ENCODE data around the gene SOWAHC. TPM values are rescaled to one million over a fixed set of nuclear protein-coding genes. Genes with fewer than 3 reads are reported as not detected.
"Not testable (repeated sequence)": the region's sequence is repeated elsewhere in the genome, so short reads cannot be mapped to it uniquely, and the experiment has no call there.

The SOWAHC gene
- total RNA-seq, 1 donor from 2014 or later: 9.4 TPM

DNA sequence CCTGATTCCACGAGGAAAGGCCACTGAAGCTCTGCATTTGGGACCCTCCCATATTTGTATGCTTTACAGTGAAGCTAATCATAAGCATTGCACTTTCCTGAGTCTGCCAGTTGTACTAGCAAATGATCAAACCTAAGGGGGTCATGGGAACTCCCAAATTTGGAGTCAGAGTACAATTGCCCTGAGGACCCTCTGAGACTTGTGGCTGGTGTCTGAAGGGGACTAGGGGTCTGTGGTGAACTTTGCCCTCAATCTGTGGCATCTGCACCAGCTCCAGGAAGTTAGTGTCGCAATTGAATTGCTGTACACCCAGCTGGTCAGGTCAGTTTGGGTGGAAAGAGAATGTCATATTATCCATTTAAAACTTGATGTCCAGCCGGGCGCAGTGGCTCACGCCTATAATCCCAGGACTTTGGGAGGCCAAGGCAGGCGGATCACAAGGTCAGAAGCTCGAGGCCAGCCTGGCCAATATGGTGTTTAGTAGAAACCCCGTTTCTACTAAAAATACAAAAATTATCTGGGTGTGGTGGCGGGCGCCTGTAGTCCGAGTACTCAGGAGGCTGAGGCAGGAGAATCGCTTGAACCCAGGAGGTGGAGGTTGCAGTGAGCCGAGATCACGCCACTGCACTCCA, 18.1 kb downstream of the SOWAHC start:
- H3K4me3 ChIP-seq (ENCODE audit: low read length in 3 of 3): no peak overlapping the region
- no peaks in the 10 kb centered on the region for H3K27me3 ChIP-seq (ENCODE audit: control insufficient read depth in 3 of 3, insufficient read depth in 3 of 3, low read length in 3 of 3)
- no peak overlapping the region for H3K27ac ChIP-seq (ENCODE audit: low read depth, low read length)
- no peaks in the 10 kb centered on the region for H3K4me1 ChIP-seq (ENCODE audit: control insufficient read depth in 3 of 3, insufficient read depth in 3 of 3, low read length in 3 of 3)
- H3K9me3 ChIP-seq (ENCODE audit: control insufficient read depth in 3 of 3, low read length in 3 of 3): no peaks in the 10 kb centered on the region
- H3K9ac ChIP-seq (ENCODE audit: low read depth in 1 of 3, low read length in 3 of 3): no peak overlapping the region
- H3K36me3 ChIP-seq (ENCODE audit: control insufficient read depth in 3 of 3, insufficient read depth in 3 of 3, low read length in 3 of 3): no peaks in the 10 kb centered on the region

DNA sequence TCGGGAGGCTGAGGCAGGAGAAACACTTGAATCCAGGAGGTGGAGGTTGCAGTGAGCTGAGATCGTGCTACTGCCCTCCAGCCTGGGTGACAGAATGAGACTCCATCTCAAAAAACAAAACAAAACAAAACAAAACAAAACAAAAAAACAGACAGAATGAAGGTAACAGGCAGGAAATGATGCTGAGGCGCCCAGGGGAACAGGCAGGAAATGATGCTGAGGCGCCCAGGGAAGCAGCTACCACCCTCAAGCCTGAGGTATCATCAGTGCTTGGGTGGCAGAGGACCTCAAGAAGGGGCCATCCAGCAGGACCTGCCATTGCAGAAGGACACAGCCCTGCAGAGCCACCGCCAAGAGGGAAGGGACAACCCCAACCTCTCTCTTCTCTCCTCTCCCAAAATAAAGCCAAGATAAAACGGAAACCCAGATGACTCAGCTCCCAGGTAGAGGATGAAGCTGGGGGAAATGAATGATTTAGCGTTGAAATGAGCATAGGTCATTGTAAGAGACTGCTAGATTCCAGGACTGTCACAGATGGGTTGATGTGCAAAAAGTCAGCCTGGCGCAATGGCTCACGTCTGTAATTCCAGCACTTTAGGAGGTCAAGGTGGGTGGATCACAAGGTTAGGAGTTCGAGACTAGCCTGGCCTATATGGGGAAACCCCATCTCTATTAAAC, 19.3 kb downstream of the SOWAHC start:
- no peak overlapping the region for H3K27ac ChIP-seq (ENCODE audit: low read depth, low read length)
- no peaks in the 10 kb centered on the region for H3K27me3 ChIP-seq (ENCODE audit: control insufficient read depth in 3 of 3, insufficient read depth in 3 of 3, low read length in 3 of 3)
- H3K9me3 ChIP-seq (ENCODE audit: control insufficient read depth in 3 of 3, low read length in 3 of 3): no peaks in the 10 kb centered on the region
- H3K4me1 ChIP-seq (ENCODE audit: control insufficient read depth in 3 of 3, insufficient read depth in 3 of 3, low read length in 3 of 3): no peaks in the 10 kb centered on the region
- H3K4me3 ChIP-seq (ENCODE audit: low read length in 3 of 3): no peak overlapping the region
- no peaks in the 10 kb centered on the region for H3K36me3 ChIP-seq (ENCODE audit: control insufficient read depth in 3 of 3, insufficient read depth in 3 of 3, low read length in 3 of 3)
- H3K9ac ChIP-seq (ENCODE audit: low read depth in 1 of 3, low read length in 3 of 3): no peak overlapping the region

DNA sequence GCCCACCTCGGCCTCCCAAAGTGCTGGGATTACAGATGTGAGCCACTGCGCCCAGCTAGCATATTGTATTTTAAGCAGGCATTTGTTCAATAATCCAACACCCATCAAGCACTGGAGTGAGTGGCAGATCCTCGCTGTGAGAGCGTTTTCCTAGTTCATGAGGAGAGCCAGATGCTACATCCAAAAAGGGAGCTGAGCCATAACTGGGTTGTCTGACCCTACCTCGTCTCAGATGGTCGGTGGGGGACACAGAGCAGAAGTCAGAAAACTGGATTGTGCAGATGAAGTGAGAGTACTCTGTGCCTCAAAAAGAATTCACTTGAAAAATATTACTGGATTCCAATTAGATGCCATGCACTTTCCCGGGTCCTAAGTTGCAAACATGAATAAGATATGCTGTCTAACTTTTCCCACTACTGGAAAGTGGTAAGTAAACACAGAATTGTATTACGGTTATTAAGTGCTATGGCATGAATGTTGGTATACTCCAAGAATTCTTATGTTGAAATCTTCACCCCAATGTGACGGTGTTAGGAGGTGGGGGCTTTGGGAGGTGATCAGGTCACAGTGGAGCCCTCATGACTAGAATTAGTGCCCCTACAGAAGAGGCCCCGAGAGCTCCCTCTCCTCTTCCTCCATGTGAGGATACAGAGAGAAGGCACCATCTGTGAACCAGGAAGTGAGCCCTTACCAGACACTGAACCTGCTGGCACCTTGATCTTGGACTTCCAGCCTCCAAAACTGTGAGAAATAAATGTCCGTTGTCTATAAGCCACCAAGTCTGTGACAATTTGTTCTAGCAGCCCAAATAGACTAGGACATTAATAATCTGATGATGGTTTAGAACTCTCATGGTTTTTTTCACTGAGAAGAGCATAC, 21.5 kb downstream of the SOWAHC start:
- H3K4me3 ChIP-seq (ENCODE audit: low read length in 3 of 3): no peak overlapping the region
- H3K9me3 ChIP-seq (ENCODE audit: control insufficient read depth in 3 of 3, low read length in 3 of 3): no peaks in the 10 kb centered on the region
- no peaks in the 10 kb centered on the region for H3K27me3 ChIP-seq (ENCODE audit: control insufficient read depth in 3 of 3, insufficient read depth in 3 of 3, low read length in 3 of 3)
- H3K27ac ChIP-seq (ENCODE audit: low read depth, low read length): no peak overlapping the region
- H3K4me1 ChIP-seq (ENCODE audit: control insufficient read depth in 3 of 3, insufficient read depth in 3 of 3, low read length in 3 of 3): no peaks in the 10 kb centered on the region
- no peak overlapping the region for H3K9ac ChIP-seq (ENCODE audit: low read depth in 1 of 3, low read length in 3 of 3)
- no peaks in the 10 kb centered on the region for H3K36me3 ChIP-seq (ENCODE audit: control insufficient read depth in 3 of 3, insufficient read depth in 3 of 3, low read length in 3 of 3)

DNA sequence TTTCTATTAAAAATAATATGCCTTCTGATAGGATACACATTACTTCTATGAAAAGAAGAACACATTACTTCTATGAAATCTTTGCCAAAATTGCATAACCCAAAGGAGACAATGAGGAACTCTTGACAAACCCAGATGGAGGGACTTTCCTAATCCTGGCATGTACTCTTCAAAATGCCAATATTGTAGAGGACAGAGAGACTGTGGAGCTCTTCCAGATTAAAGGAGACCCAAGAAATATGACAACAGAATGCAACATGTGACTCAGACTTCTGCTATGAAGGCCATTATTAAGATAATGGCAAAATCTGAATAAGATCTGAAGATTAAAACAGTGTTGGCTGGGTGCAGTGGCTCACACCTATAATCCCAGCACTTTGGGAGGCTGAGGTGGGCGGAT, 22.2 kb downstream of the SOWAHC start:
- no peaks in the 10 kb centered on the region for H3K27me3 ChIP-seq (ENCODE audit: control insufficient read depth in 3 of 3, insufficient read depth in 3 of 3, low read length in 3 of 3)
- no peak overlapping the region for H3K9ac ChIP-seq (ENCODE audit: low read depth in 1 of 3, low read length in 3 of 3)
- H3K36me3 ChIP-seq (ENCODE audit: control insufficient read depth in 3 of 3, insufficient read depth in 3 of 3, low read length in 3 of 3): no peaks in the 10 kb centered on the region
- H3K27ac ChIP-seq (ENCODE audit: low read depth, low read length): no peak overlapping the region
- H3K4me1 ChIP-seq (ENCODE audit: control insufficient read depth in 3 of 3, insufficient read depth in 3 of 3, low read length in 3 of 3): no peaks in the 10 kb centered on the region
- no peak overlapping the region for H3K4me3 ChIP-seq (ENCODE audit: low read length in 3 of 3)
- H3K9me3 ChIP-seq (ENCODE audit: control insufficient read depth in 3 of 3, low read length in 3 of 3): no peaks in the 10 kb centered on the region

DNA sequence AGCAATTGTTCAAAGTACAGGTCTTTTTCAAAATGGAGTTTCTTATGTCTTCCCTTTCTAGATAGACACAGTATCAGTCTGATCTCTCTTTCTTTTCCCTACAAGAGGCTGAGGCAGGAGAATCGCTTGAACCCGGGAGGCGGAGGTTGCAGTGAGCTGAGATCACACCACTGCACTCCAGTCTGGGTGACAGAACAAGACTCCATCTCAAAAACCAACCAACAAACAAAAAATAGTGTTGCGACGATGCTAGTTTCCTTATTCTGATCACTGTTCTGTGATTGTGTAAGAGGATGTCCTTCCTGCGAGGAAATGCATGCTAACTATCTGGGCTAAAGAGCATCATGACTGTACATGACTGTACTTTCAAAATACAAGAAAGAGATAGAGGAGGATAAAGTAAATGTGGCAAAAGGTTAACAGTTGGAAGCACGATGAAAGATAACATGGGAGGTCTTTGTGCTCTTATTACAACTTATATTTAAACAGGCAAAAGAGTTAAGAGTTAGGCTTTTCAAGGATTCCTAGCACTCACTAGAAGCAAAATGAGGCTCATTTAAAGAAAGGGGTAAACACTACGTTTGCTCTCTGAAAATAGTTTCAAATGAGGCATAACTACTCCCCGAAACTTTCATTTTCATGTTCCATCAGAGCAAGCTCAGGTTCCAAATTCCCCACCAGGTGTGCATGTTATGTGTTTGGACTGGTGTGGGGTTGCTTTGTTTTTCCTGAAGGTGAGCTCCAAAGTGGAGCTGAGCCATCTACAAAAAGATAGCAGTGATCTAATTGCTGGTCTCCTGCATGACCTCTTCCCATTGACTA, 23.8 kb downstream of the SOWAHC start:
- Histone ChIP-seq H3K4me3 (ENCODE audit: low read length in 3 of 3) (no peak overlapping the region), H3K9me3 (ENCODE audit: control insufficient read depth in 3 of 3, low read length in 3 of 3) (no peaks in the 10 kb centered on the region), H3K4me1 (ENCODE audit: control insufficient read depth in 3 of 3, insufficient read depth in 3 of 3, low read length in 3 of 3) (no peaks in the 10 kb centered on the region), H3K27ac (ENCODE audit: low read depth, low read length) (no peak overlapping the region), H3K9ac (ENCODE audit: low read depth in 1 of 3, low read length in 3 of 3) (no peak overlapping the region), H3K36me3 (ENCODE audit: control insufficient read depth in 3 of 3, insufficient read depth in 3 of 3, low read length in 3 of 3) (no peaks in the 10 kb centered on the region), H3K27me3 (ENCODE audit: control insufficient read depth in 3 of 3, insufficient read depth in 3 of 3, low read length in 3 of 3) (no peaks in the 10 kb centered on the region)

DNA sequence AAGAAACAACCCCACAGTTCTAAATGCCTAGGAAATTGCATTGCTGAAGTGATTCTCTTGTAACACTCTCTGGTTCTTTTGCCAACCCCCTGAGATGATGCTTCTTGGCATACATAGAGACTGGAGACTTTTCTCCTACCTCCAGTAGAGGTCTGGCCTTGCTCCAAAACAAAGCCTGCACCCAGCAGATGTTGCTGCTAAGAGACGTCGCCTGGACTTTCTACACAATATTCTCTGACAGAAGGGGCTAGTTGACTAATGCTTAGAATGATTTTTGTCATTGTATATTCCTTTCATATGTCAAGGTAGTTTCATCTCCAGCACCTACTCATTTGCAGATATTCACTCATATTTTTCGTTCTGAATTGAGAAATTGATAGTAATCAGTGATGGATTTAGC, 24.6 kb downstream of the SOWAHC start:
- Histone ChIP-seq H3K27me3 (ENCODE audit: control insufficient read depth in 3 of 3, insufficient read depth in 3 of 3, low read length in 3 of 3) (no peaks in the 10 kb centered on the region), H3K36me3 (ENCODE audit: control insufficient read depth in 3 of 3, insufficient read depth in 3 of 3, low read length in 3 of 3) (no peaks in the 10 kb centered on the region), H3K9ac (ENCODE audit: low read depth in 1 of 3, low read length in 3 of 3) (no peak overlapping the region), H3K4me3 (ENCODE audit: low read length in 3 of 3) (no peak overlapping the region), H3K27ac (ENCODE audit: low read depth, low read length) (no peak overlapping the region), H3K9me3 (ENCODE audit: control insufficient read depth in 3 of 3, low read length in 3 of 3) (no peaks in the 10 kb centered on the region), H3K4me1 (ENCODE audit: control insufficient read depth in 3 of 3, insufficient read depth in 3 of 3, low read length in 3 of 3) (no peaks in the 10 kb centered on the region)

DNA sequence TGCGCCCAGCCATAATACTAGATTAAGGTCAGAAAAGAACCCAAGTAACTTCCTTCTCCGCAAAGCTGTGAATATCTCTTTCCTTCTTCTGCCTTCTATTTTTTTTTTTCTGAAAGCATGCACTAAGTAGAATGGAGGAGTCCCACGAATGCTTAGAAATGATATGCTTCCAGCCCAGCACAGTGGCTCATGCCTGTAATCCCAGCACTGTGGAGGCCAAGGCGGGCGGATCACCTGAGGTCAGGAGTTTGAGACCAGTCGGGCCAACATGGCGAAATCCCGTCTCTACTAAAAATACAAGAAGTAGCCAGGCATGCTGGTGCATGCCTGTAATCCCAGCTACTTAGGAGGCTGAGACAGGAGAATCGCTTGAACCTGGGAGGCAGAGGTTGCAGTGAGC, 25.8 kb downstream of the SOWAHC start:
- H3K4me3 ChIP-seq (ENCODE audit: low read length in 3 of 3); H3K9ac ChIP-seq (ENCODE audit: low read depth in 1 of 3, low read length in 3 of 3); H3K9me3 ChIP-seq (ENCODE audit: control insufficient read depth in 3 of 3, low read length in 3 of 3); H3K27me3 ChIP-seq (ENCODE audit: control insufficient read depth in 3 of 3, insufficient read depth in 3 of 3, low read length in 3 of 3); H3K4me1 ChIP-seq (ENCODE audit: control insufficient read depth in 3 of 3, insufficient read depth in 3 of 3, low read length in 3 of 3); H3K27ac ChIP-seq (ENCODE audit: low read depth, low read length); H3K36me3 ChIP-seq (ENCODE audit: control insufficient read depth in 3 of 3, insufficient read depth in 3 of 3, low read length in 3 of 3): not testable (repeated sequence)

DNA sequence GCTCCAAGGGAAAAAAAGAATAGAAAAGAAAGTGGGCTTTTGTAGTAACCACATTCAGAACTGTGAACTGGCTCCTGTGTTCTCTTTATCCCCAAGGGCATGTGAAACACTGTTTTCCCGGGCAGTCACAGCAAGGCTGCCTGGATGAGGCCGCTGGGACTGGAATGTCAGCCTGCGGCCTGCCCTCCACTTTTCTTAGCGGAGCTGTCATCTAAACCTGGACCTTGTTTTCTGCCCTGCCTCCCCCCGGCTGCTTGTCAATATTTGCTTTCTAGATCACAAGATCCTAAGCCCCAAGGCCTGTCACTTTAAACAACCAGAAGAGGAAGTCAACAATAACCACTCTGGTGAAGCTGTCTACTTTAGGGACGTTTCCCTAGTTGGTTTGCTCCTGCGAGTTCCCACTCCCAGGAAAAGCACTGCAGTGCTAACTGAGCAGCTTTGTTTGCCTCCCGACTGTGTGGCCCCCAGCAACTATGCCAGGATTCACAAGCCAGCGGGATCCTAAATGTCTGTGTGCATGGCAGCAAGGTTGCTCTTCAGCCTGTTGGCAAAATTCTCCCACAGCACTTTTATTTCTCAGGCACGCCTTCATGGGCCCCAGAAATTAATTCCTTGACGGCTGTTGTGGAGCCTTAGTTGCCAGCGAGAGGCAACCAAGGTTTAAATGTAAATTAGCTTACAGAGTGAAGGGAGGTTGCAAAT, 30.6 kb downstream of the SOWAHC start:
- H3K9me3 ChIP-seq (ENCODE audit: control insufficient read depth in 3 of 3, low read length in 3 of 3): no peaks in the 10 kb centered on the region
- H3K4me1 ChIP-seq (ENCODE audit: control insufficient read depth in 3 of 3, insufficient read depth in 3 of 3, low read length in 3 of 3): peaks cover 0 to 4% (median 2%) of the 10 kb centered on the region in 3 donors
- H3K36me3 ChIP-seq (ENCODE audit: control insufficient read depth in 3 of 3, insufficient read depth in 3 of 3, low read length in 3 of 3): no peaks in the 10 kb centered on the region
- H3K4me3 ChIP-seq (ENCODE audit: low read length in 3 of 3): no peak overlapping the region
- peak overlapping the region; percentile 68 for H3K27ac ChIP-seq (ENCODE audit: low read depth, low read length)
- H3K27me3 ChIP-seq (ENCODE audit: control insufficient read depth in 3 of 3, insufficient read depth in 3 of 3, low read length in 3 of 3): no peaks in the 10 kb centered on the region
- peak overlapping the region; percentile 21 to 45 (median 38) for H3K9ac ChIP-seq (ENCODE audit: low read depth in 1 of 3, low read length in 3 of 3)

DNA sequence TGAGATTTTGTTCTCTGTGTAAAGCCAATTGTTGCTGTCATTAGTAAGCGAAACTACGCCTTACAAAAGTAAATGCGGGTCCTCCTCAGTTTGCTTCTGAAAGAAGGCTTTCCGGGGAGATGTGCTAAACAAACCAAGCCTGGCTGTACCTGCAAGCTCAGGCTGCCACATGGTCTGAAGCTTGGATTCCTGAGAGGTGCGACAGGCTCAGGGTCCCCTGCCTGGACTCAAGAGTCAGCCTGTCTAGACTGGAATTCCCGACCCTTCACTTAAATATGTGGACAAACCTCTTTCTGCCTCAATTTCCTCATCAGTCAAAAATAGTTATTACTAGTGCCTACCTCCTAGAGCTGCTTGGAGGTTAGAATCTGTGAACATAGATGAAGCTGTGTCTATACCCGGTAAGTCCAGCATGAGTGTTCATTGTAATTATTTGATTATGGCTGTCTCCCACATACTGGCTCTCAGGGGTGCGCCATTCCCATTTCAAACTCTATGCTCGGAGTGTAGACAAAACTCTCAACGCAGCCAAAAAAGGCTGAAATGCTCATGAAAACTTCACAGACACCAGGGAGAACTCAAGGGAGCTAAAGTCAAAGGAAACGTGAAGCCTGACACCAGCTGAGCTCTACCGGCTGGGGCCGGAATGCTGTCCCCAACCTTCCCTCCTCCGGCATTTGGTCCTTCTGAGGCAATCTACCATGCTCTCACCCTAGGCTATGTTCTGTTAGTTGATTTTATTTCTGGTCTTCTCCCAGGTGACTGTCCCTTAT, 31.4 kb downstream of the SOWAHC start:
- Histone ChIP-seq H3K27ac (ENCODE audit: low read depth, low read length) (no peak overlapping the region), H3K4me3 (ENCODE audit: low read length in 3 of 3) (no peak overlapping the region), H3K4me1 (ENCODE audit: control insufficient read depth in 3 of 3, insufficient read depth in 3 of 3, low read length in 3 of 3) (peaks cover 0 to 4% (median 2%) of the 10 kb centered on the region in 3 donors), H3K9ac (ENCODE audit: low read depth in 1 of 3, low read length in 3 of 3) (no peak overlapping the region), H3K27me3 (ENCODE audit: control insufficient read depth in 3 of 3, insufficient read depth in 3 of 3, low read length in 3 of 3) (no peaks in the 10 kb centered on the region), H3K9me3 (ENCODE audit: control insufficient read depth in 3 of 3, low read length in 3 of 3) (no peaks in the 10 kb centered on the region), H3K36me3 (ENCODE audit: control insufficient read depth in 3 of 3, insufficient read depth in 3 of 3, low read length in 3 of 3) (no peaks in the 10 kb centered on the region)

All from skeletal muscle tissue (tissue), 4 donors.